ENCODE results near the gene RAB13.

Gene RAB13

GRCh38 chr1:153944005-153944826 is 41.9 kb downstream of the RAB13 start:
- TF ChIP-seq JUND (IDR thresholded peaks at IDR 0.05; ENCODE audit: low read depth) = no peak
- in situ Hi-C loops (cut with HindIII; ENCODE audit: low pct_unique_long_range_greater_than_20kb, low sequenced_read_pairs) = no loop called here

GRCh38 chr1:153942766-153943549 is 43.2 kb downstream of the RAB13 start:
- DNase-seq (ENCODE audit: low read depth in 1 of 2, low spot score in 1 of 2) = no peak
- in situ Hi-C loops (cut with HindIII; ENCODE audit: low pct_unique_long_range_greater_than_20kb, low sequenced_read_pairs) = no loop called here
- TF ChIP-seq JUND (IDR thresholded peaks at IDR 0.05; ENCODE audit: low read depth) = no peak

More at GRCh38 chr1:153944005-153944826, 41.9 kb downstream of the RAB13 start:
- DNase-seq (ENCODE audit: low read depth in 1 of 2, low spot score in 1 of 2) = no peak

GRCh38 chr1:153941826-153942725 is 44.1 kb downstream of the RAB13 start:
- in situ Hi-C loops (cut with HindIII; ENCODE audit: low pct_unique_long_range_greater_than_20kb, low sequenced_read_pairs) = no loop called here
- no peak for DNase-seq (ENCODE audit: low read depth in 1 of 2, low spot score in 1 of 2)
- TF ChIP-seq JUND (IDR thresholded peaks at IDR 0.05; ENCODE audit: low read depth) = no peak

- TF ChIP-seq JUND (IDR thresholded peaks at IDR 0.05; ENCODE audit: low read depth) = no peak
- in situ Hi-C loops (cut with HindIII; ENCODE audit: low pct_unique_long_range_greater_than_20kb, low sequenced_read_pairs) = no loop called here
- DNase-seq (ENCODE audit: low read depth in 1 of 2, low spot score in 1 of 2) = no peak
Observed at GRCh38 chr1:153940756-153941155, 45.4 kb downstream of the RAB13 start.

- no peak for DNase-seq (ENCODE audit: low read depth in 1 of 2, low spot score in 1 of 2)
- no peak for TF ChIP-seq JUND (IDR thresholded peaks at IDR 0.05; ENCODE audit: low read depth)
- in situ Hi-C loops (cut with HindIII; ENCODE audit: low pct_unique_long_range_greater_than_20kb, low sequenced_read_pairs) = no loop called here
Observed at GRCh38 chr1:153939476-153939875, 46.7 kb downstream of the RAB13 start.

GRCh38 chr1:153938996-153939395 is 47.1 kb downstream of the RAB13 start:
- in situ Hi-C loops (cut with HindIII; ENCODE audit: low pct_unique_long_range_greater_than_20kb, low sequenced_read_pairs) = no loop called here
- no peak for DNase-seq (ENCODE audit: low read depth in 1 of 2, low spot score in 1 of 2)
- TF ChIP-seq JUND (IDR thresholded peaks at IDR 0.05; ENCODE audit: low read depth) = no peak

GRCh38 chr1:153937331-153937730 is 48.8 kb downstream of the RAB13 start:
- no peak for TF ChIP-seq JUND (IDR thresholded peaks at IDR 0.05; ENCODE audit: low read depth)
- DNase-seq (ENCODE audit: low read depth in 1 of 2, low spot score in 1 of 2) = no peak
- in situ Hi-C loops (cut with HindIII; ENCODE audit: low pct_unique_long_range_greater_than_20kb, low sequenced_read_pairs) = no loop called here

- no peak for TF ChIP-seq JUND (IDR thresholded peaks at IDR 0.05; ENCODE audit: low read depth)
- no peak for DNase-seq (ENCODE audit: low read depth in 1 of 2, low spot score in 1 of 2)
- in situ Hi-C loops (cut with HindIII; ENCODE audit: low pct_unique_long_range_greater_than_20kb, low sequenced_read_pairs) = no loop called here
Observed at GRCh38 chr1:153936011-153936802, 49.9 kb downstream of the RAB13 start.

- in situ Hi-C loops (cut with HindIII; ENCODE audit: low pct_unique_long_range_greater_than_20kb, low sequenced_read_pairs) = no loop called here
Observed at GRCh38 chr1:153934746-153935145, 51.4 kb downstream of the RAB13 start.

GRCh38 chr1:153933955-153934354 is 52.2 kb downstream of the RAB13 start:
- no peak for DNase-seq (ENCODE audit: low read depth in 1 of 2, low spot score in 1 of 2)
- no peak for TF ChIP-seq JUND (IDR thresholded peaks at IDR 0.05; ENCODE audit: low read depth)
- in situ Hi-C loops (cut with HindIII; ENCODE audit: low pct_unique_long_range_greater_than_20kb, low sequenced_read_pairs) = no loop called here

More at GRCh38 chr1:153934746-153935145, 51.4 kb downstream of the RAB13 start:
- no peak for DNase-seq (ENCODE audit: low read depth in 1 of 2, low spot score in 1 of 2)
- TF ChIP-seq JUND (IDR thresholded peaks at IDR 0.05; ENCODE audit: low read depth) = no peak

- TF ChIP-seq JUND (IDR thresholded peaks at IDR 0.05; ENCODE audit: low read depth) = no peak
- no peak for DNase-seq (ENCODE audit: low read depth in 1 of 2, low spot score in 1 of 2)
- in situ Hi-C loops (cut with HindIII; ENCODE audit: low pct_unique_long_range_greater_than_20kb, low sequenced_read_pairs) = no loop called here
Observed at GRCh38 chr1:153933430-153933829, 52.7 kb downstream of the RAB13 start.

Measured in T47D (cell line).